HPDE6-E6E7 (cell line): Measurements from ENCODE around the gene IER5L.
A peak's percentile ranks its signal among the peaks of the same experiment; 100 is the strongest.
"Not testable (repeated sequence)": the region's sequence is repeated elsewhere in the genome, so short reads cannot be mapped to it uniquely, and the experiment has no call there.

Experiments used
- DNase-seq: peaks from one replicate; pipeline ENCODE4 v3.0.0; 2011; ENCODE audit warnings: missing footprints; ENCODE audit errors: extremely low spot score

IER5L gene

DNA sequence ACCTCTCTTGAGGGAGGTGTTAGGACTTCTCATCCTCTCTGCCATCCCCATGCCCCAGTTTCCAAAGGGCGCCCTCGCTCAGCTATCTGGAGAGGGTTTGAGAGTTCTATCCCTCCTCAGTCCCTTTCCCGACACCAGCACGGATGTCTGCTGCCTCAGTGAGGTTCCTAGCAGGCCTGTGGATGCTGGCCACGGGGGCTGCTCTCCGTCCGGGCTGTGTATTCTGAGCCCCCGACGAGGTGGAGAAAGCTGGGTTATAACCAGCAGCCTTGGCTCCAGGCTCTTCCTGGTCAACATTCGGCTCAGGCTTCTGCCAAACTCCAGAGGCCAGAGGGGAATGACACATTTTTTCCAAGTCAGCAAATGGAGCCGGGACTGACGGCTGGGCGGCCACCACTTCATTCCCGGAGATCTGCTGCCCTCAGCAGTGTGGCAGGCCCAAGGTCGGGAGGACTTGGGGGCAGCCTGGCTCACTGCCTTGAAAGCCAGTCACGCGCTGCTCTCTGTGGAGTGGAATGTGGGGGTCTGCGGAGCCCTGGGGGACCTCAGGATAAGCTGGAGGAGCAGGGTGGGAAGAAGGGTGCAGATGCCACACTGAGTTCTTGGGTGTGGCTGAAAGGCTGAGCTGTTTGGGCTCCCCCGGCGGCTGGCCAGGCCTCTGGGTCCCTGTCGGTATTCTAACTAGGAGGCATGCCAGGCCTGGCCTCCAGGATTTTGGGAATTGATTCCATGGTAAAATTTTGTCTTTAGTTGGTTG is 39.4 kb downstream of the IER5L start:
- no peak for DNase-seq

GRCh38 chr9:129138144-129138462 is 40.0 kb downstream of the IER5L start:
- no peak for DNase-seq

GRCh38 chr9:129137292-129138143 is 40.5 kb downstream of the IER5L start:
- no peak for DNase-seq

GRCh38 chr9:129136446-129137035 is 41.5 kb downstream of the IER5L start:
- no peak for DNase-seq

DNA sequence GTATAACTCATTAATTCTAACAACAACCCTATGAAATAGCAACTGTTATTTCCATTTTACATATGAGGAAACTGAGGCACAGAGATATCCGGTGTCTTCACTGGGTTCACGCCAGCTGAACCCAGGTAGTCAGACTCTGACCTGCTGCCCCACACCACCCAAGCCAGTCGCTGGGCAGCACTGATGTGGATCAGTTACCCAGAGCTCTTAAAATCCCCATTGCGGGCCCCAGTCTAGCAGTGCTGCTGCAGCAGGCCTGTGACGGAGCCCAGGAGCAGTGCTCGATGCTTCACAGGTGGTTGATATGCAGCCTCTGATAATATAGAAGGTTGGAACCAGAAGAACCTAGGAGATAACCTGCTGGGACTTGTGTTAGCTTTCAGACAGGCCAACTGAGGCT is 42.6 kb downstream of the IER5L start:
- no peak for DNase-seq

GRCh38 chr9:129133082-129133481 is 45.0 kb downstream of the IER5L start:
- no peak for DNase-seq

GRCh38 chr9:129131300-129132145 is 46.5 kb downstream of the IER5L start:
- DNase-seq, result peak; percentile 65

DNA sequence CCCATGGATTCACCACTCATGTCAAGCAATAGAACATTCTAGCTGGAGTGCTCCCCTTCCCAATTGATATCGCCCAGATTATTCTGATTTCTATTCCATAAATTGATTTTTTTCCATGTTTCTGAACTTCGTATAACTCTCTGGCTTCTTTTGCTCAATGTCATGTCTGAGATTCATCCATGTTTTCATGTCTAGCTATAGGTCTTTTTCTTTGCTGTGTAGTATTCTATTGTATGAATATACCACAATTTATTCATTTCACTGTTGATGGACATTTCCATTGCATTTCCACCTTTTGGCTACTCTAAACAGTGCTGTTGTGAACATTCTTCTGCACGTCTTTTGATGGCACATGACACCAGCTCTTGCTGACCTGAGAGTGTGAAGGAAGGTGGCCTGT is 47.3 kb downstream of the IER5L start:
- no peak for DNase-seq

DNA sequence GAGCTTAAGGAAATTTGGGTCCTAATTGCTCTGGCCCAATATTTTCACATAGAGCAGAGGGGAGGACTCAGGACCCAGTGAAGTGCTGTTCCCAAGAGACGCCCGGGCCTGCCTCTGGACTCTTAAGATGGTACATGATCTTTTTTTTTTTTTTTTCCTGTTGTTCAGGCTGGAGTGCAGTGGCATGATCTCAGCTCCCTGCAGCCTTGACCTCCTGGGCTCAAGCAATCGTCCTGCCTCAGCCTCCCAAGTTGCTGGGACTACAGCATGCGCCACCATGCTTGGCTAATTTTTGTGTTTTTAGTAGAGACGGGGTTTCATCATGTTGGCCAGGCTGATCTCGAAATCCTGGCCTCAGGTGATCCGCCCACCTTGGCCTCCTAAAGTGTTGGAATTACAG is 47.8 kb downstream of the IER5L start:
- DNase-seq, result not testable (repeated sequence)

DNA sequence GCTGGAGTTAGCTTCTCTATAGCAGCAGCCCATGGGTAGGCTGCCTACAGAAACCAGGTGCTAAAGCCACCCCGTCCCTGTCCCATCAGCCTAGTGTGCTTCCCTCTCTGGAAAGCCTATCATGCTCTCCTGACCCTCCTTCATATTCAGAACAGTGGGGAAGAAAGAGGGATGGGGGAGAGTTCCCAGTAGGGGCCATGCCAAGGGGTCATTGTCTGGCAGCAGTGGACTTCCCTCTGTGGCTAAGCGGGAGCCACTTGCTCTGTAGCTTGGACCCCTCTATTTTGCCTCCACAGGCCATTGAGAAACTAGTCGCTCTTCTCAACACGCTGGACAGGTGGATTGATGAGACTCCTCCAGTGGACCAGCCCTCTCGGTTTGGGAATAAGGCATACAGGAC is 49.4 kb downstream of the IER5L start:
- DNase-seq, result no peak

GRCh38 chr9:129126749-129127618 is 51.1 kb downstream of the IER5L start:
- DNase-seq, result no peak
